C1 segment of cervical spinal cord (tissue), 14 donors: ENCODE results near the gene TNS1.
"Not testable (repeated sequence)": the region's sequence is repeated elsewhere in the genome, so short reads cannot be mapped to it uniquely, and the experiment has no call there.

ENCODE experiments used
- DNase-seq, 14 donors: peaks; one replicate each; lab custom pipeline; 2025; lab: John Stamatoyannopoulos, UW

TNS1 gene

DNA sequence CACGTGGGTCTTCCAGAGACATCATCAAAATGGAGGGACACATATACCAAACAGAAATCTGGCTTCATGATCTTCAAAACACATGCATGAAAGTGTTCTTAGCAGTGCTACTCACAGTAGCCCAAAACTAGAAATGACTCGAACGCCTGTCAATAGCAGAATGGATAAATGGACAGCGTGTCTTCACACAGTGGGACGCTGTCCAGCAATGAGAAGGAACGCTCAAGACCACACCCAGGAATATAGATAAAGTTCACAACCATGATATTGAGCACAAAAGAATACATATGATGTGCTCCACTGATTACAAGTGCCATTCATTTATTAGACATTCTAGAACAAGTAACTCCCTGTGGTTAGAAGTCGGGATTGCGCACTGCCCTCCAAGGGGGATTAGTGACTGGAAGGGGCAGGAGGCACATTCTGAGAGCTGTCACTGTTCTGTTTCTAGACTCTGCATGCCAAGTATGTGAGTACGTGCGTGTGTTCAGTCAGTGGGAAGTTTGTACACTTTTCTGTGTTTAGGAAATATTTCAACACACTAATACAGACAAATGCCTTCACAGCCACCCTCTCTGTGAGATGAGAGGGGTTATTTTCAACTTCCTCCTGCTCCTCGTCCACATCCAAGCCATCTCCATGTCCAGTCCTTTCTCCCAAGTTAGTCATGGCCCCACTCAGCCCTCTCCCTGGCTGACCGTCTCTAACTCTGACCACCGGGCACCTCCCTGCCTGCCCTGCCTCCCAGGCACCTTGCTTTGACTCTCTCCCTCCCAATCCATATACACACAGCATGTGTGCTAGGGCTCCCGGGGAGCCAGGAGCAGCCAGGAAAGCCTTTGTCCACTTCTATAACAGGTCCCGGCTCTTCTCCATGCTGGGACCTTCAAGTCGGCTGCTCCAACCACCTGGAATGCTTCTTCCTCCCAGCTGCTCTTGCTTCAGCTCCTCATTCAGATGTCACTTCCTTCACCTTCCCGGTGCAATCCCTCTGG is 26.9 kb upstream of the TNS1 start:
- DNase-seq: no peak

DNA sequence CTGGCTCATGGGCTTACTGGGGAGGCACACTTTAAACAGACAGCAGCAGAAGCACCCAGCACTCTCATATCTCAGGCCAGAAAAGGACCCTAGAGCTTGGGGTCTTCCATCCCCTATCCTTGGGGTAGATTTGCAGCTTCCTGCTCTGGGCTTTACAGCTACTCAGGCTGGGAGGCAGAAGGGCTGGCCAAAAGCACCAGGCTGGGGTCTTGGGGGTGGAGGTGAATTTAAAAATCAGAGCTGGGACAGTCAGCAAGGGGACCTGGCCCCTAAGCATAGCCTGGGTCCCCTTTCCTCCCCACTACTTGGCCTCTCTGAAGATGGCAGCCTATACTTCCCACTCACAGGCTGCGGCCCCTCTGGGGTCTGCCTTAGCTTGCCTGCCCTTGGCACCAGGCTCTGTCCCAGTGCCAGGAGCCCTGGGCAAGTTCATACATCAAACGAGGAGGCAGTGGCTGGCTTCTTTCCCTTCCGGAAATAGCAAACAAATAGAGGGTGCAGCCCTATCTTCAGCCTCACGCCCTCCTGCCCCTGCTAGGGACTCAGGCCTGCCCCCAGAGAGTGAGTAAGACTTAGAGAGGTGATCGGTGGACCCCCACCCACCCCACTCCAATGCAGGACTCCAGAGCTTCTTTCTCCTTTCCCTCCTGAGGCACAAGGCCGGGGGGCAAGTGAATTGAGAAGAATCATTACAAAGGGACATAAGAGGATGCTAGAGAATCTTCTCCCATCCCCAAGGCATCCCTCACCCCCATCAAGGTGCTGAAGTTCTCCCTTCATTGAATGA is 26.0 kb upstream of the TNS1 start:
- DNase-seq: no peak

DNA sequence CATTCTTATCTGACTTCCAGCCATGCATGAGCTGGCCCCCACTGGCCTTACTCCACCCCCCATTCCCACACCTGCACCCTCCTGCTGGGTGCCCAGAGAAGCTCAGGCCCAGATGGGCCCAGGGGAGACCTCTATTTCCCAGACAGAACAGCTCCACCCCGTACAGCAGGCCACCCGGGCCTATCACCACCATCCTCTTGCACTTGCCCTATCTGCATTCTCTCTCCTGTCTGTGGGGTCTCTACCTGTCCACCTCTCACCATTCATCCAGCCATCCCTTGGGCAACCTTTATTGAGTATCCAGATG is 25.3 kb upstream of the TNS1 start:
- DNase-seq: no peak

DNA sequence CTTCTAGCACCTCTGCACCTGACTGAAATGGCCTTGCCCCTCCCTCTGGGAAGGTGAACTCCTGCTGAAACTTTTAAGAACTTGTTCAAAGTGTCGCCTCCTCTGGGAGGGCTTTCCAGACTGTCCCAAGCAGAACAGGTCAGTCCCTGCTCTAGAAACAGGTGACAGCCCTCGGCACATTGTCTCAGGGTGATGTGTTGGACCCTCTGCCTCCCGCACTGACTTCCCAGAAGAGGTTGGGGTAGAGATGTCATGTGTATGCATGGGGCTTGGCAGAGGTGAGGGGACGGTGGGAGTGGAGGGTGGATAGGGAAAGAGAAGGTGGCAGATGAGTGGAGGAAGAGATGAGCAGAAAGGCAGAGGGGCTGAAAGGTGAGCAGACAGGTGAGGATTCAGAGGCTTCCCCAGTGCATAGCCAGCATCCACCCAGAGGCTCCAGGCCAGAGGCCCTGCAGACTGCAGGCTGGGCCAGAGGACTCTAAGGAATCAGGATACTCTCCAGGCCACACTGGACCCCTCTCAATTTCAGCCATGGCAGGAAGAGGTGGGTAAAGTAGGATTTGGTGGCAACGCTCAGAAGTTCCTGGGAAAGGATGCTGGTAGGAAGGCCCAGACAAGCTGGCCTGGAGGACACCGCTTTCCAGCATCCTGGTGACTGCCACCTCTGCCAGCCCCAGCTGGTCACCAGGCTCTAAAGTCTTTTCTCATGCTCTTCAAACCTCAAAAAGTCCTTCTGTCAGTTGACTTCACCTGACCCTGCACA is 24.8 kb upstream of the TNS1 start:
- DNase-seq: no peak

DNA sequence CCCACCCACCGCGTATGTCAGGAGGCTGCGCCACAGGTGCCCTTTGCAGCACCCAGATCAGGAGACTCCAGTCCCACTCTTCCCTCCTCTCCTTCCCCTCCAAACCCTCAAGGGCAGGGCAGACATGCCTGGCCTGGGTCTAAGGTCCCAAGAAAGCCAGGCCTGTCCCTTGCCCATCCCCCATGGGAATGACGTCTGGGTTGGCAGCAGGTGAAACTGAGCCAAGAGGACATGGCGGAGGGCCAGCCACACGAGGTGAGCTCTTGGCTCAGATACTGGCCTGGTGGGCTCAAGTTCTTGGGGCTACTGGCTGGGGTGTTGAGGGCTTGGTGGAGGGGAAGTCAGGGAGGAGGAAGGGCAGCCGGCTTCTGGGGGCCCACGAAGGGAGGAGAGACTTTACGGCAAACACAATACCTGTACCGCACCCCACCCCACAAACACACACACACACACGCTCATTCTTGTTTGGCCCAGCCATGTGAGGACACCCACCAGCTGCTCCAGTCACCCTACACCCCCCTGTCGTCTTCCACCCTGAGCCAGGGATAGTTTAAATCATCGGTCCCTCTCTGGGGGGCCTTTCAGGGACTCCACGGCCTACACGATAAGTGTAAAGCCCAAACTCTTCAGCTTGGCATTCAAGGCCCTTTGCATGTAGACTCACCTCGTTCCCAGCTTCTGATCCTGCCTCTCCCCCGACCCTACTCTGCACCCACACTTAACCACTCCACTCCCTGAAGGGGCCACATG is 24.1 kb upstream of the TNS1 start:
- DNase-seq: no peak

DNA sequence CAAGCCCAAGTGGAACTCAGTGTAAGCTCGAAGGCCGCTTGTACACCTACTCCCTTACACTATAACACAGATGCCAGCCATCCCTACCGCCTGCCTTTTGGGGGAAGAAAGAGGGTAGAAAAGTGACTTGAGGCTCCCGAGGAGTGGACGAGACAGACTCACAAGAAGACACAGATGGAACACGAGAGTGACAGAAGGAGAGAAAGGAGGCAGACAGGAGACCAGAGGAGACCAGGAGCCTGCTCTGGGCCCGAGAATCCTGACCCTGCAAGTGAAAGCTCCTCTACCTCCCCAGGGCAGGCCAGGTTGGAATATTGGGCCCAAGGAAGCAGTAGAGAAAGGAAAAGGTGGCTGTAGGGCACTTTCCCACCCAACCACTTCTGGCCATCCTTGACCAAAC is 23.4 kb upstream of the TNS1 start:
- DNase-seq: no peak

DNA sequence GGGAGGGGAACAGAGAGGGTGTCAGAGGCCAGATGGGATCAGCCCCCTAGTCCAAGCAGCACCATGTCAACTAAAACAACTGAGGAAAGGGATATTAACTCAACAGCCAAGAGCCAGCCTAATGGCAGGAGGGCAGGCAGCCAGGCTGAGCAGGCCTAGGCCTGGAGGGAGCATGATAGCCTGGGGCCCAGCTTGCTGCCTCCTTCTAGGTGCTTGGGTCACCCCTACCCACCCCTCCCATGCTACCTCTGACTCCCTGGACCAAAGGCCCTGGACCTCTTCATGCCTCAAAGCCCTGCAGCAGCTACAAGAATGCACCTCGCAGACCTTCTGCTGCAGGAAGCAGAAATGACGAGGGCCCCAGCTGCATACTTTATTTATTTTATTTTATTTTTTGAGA is 22.1 kb upstream of the TNS1 start:
- no peak for DNase-seq

DNA sequence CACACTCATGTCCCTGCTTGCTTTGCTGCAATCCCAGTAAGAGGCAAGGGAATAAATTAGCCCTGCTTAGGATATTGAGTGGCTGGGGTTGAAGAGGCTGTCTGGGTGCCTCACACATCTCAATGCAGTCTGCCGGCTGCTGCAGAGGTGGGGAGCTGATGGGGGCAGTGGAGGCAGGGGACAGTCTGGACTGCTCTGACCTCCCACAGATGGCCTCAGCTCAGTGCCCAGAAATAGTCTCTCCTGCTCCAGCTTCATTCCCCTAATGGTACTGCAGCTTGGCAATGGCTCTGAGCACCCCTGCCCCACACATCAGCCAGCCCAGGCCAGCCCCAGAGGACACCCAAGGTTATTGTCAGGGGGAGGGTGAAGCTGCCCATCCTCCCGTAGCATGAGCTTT is 21.5 kb upstream of the TNS1 start:
- DNase-seq: no peak

DNA sequence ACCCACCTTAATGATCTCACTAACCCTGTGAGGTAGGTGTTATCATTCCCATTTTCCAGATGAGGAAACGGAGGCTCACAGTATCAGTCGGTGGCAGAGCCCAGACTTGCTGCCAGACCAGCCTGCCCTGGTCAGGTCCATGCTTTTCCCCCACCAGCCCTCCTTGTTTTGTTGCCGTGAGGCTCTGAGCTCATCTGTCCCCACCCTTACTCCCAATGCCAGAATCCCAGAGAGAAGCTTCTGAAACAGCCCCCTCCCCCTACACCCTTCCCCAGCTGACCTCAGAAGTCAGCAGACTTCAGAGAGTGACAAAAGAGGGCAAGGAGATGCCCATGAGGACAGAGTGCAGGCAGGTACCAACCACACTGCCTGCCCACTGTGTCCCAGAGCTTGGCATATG is 20.8 kb upstream of the TNS1 start:
- no peak for DNase-seq

DNA sequence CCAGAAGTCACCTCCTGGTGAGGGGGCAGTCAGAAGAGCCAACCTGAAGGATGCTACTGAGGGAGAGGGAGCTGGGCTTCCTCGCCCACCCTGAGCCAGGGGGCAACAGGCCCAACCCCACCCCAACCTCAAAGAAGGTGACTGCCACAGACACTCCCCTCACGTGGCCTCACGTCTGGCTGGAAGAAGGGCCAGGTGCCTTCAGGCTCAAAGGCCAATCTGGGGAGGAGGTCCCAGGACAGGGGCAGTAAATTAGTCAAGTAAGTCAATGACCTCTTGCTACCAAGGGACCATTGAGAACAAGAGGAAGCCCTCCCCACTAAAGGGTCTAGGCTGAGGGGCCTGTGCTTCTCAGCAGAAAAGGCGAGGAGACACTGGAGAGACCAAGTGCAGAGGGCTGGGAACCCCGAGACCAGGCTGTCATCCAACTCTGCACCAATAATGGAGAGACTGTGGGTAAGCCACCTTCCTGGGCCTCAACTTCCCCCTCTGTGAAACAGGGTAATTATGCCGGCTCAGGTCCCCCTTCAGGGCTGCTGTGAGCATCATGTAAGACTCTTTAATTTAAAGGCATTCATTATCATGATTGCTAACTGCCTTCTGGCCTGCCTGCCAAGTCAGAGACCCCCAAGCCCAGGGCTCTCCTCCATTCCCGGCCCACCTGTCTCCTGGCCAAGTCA is 20.2 kb upstream of the TNS1 start:
- DNase-seq: no peak

DNA sequence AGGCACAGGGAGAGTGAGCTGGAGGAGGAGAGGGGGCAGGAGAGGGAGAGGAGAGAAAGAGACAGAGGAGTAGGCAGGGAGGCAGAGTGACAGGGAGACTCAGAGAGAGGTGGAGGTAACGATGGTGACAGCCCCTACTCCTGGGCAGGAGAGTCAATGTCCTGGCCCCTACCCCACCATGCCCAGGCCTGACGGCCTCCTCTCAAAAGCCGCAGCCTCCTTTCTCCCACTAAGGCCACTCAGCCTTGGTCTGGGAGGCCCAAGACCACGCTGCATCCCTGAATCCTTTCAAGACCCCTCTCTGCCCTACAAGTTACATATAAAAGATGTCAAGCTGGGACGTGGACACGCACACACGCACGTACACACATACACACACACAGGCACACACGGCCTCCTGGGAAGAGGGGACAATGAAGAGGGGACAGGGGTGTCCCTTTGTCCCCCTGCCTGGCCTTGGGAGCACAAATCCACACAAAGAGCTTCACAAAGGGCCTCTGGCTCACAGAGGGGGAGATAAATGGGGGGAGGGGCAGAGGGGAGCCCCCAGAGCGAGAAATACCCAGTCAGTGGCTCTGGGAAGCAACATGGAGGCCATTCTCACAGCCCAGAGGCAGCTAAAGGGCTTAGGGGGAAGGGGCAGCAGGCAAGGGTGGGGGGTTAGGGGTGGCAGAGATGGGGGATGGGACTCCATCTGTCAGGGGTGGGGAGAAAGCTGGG is 19.5 kb upstream of the TNS1 start:
- DNase-seq: no peak

DNA sequence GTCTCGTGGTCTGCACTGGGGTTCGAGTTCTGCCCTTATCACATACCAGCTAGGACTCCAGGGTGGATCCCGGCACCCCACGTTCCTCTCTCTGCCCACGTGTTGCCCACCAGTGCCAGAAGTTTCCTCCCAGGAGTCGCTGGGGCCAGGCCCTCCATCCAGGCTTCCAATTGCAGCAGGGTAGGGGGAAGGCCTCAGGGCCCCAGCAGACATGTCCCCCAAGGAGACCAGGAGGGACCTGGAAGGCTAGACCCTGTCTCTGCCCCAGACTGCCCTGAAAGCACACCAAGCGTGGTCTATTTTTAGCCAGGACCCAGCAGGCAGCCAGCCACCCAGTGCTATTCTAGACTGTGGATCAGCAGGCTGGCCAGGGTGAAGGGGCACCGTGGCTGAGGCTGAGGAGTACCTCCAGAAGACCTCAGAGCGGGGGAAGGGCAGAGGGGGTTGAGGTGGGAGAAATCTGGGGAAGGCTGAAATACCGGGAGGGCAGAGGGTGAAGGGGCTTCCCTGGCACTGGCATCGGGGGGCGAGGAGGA is 18.8 kb upstream of the TNS1 start:
- no peak for DNase-seq

DNA sequence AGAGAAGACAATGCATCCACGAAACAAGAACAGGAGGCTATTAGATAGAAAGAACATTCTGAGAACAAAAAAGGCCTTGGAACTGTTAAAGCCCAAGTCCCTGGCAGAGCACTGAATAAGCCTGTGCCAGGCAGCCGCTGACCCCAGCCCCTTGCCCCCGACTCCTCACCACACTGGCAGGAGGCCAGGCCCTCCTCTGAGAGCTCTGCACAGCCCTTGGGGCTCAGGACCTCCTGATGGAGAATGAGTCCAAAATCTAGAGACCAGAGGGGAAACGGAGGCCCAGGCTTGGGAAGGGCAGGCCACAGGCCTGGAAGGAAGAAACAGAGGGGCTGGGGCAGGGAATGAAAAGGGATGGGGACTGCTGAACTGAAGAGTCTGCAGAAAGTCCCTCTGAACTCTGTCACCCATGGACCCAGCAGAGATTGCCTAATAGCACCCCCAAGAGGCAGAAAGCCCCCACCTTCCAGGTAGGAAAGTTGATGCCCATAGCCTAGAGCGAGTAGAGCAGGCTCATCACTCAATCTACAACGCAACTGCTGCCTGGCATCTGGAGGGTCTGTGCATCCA is 18.3 kb upstream of the TNS1 start:
- no peak for DNase-seq

DNA sequence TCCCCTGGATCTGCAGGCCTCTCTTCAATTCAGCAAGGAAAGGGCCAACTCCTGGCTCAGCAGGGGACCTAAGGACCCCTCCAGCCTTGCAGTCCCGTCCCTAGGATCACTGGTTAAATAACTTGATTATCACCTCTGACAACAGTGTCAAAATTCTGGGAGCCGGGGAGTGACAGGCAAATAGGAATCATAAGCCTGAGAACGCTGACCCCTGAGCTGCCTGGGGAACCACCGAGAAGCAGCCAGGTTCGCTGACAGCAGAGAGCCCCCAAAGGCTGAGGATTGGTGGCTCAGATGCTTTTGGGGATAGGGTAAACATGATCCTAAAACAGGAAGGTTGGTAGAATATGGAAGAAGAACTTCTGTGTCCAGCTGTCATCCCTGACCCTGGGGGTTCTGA is 17.5 kb upstream of the TNS1 start:
- no peak for DNase-seq

DNA sequence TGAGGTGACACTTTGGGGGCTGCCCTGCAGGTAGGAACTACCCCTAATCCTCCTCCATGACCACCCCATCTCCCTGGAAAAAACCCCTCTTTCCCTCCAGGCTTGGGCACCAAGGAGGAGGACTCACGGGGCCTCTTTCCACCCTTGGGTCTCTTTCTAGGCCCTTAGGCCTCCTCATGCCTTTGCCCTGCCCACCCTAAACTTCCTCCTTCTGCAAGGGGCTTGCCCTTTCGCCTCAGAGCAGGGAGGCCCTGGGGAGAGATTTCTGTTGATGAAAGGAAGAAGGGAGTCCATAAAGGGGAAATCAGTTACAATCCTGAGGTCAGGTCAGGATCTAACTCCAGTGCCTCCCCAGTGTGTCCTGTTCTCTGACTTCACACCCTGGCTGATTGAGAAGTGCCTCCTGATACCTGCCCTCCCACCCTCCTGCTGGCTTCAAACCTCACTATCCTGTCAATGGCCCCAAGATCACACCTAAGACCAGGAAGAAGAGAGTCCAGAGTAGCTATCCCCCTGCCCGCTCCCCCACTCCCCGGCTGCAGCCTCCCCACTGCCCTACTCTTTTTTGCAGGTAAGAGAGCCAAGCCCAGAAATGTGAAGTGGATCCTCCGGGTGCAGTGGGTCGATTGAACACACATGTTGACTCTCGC is 16.7 kb upstream of the TNS1 start:
- no peak for DNase-seq

DNA sequence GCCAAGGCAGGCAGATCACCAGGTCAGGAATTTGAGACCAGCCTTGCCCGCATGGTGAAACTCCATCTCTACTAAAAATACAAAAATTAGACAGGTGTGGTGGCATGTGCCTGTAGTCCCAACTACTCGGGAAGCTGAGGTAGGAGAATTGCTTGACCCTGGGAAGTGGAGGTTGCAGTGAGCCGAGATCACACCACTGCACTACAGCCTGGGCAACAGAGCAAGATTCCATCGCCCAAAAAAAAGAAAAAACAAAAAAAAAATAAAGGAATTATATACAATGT is 16.0 kb upstream of the TNS1 start:
- not testable (repeated sequence) for DNase-seq

DNA sequence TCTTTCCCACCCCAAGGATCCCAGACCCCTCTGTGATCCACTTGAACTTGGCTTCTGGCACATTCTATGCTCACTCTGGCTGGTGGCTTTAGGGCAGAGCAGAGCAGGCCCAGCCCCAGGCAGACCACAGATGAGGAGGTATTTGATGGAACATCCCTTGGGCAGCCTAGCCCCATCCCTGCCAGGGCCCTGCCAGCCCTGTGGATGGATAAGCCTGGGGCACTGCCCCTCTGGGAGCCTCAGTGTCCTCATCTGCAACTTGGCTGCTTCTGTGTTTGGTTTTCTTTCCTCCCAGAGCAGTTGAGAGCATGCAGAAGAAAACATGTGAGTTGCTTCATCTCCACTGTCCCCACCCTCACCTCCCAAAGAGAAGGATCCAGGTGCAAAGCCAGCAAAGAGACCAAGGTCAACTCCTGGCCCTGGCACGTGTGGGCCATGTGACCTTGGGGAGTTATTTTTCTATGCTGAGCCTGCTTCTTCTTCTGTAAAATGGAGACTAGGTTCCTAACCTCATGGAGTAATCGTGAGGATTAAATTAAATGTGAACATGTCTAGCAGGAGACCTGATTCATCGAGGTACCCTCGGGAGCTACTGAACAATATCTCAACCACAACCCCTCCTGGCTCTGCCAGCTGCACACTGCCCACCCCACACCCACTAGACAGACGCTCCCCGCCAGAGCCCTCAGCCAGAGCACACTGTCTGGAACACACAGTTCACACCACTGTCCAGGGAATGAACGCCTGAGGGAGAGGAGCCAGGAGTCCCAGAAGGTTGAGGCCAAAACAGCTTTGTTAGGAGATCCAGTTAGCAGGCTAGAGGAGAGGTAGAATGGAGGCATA is 14.6 kb upstream of the TNS1 start:
- no peak for DNase-seq

DNA sequence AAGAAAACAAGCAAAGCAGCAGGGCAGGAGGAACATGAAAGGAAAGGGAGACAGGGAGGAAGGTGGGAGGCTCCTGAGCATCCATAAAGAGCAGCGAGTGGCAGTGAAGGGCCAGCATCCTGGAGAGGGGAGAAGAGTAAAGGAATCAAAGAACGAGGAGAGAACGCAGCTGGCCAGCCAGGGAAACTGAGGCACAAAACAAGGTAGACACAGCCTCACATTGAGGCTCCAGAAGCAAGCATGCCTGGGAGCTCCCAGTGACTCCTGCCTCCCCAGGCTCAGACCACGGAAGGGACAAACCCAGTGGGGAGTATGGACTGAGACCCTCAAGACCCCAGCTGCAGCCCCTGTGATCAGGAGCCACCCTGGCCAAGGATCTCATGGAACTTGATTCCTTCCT is 14.0 kb upstream of the TNS1 start:
- no peak for DNase-seq
